Epidermal melanocyte (primary cell): ENCODE measurements around the gene SLC31A2.
"Not testable (repeated sequence)": the region's sequence is repeated elsewhere in the genome, so short reads cannot be mapped to it uniquely, and the experiment has no call there.

Experiments used
- DNase-seq: peaks from one replicate; pipeline ENCODE4 v3.0.0; 2011; ENCODE audit warnings: low spot score; ENCODE audit not compliant: insufficient read length

SLC31A2 gene

DNA sequence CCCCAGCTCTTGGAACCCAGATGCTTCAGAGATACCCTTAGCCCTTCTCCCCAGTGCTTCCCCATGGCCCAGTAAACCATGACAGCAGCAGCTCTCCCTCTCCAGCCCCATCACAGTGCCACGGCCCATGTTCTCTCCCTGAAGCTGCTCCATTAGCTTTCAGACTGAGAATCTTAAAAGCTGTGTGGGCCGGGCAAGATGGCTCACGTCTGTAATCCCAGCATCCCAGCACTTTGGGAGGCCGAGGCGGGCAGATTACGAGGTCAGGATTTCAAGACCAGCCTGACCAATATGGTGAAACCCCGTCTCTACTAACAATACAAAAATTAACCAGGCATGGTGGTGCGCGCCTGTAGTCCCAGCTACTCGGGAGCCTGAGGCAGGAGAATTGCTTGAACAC lies 1.2 kb upstream of the SLC31A2 start:
- DNase-seq = not testable (repeated sequence)

DNA sequence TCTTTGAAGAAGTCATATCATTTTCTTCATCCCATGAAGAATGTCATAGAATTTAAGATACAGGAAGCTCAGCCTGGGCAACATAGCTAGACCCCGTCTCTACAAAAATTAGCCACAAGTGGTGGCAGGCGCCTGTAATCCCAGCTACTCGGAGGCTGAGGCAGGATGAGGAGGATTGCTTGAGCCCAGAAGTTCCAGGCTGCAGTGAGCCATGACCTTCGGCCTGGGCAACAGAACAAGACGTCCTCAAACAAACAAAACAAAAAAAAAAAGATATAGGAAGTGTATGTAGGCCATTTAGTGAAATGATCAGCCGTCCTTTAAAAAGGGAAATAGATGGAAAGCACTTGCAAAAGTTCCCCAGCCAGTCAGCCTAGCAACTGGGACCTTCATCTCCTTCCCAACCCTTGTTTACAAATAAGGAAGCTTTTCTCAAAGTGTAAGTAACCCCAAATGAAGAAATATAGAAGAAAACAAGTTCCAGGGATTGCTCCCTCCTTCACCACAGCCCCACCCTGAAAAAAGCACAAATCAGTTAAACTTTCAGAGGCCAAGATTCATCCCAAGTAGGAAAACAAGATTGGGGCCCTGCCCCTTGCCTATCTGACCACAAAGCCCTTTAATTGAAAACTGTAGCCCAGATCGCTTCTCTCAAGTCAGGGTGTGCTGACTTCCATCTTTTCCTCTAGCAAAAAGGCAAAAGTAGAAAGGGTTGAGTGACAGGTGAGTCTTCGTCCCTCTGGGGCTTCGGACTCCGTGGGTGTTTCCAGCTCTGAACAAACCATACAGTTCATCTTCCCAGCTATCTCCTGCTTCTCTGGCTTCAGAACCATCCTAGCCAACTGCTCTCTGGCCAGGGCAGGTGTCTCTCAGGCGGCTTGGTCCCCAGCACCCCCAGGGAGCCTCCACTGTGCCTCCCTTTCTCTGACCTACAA lies 1.2 kb downstream of the SLC31A2 start:
- no peak for DNase-seq

DNA sequence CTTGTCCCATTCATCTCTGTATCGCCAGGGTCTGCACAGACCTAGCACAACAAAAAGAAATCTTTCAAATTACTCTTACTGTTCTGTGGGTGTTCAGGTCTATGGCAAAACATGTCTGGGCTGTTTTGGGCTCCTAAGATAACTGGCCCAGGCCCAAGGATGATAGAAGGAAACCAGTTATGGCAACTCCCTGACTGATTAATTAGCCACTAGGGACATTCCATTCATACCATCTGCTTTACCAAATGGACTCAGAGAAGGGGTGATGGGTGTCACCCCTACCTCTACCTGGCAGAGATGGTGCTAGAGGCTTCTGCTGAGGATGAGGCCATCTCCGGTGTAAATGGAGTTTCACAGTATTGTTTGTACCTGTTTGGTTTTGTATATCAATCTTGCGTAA lies 1.9 kb downstream of the SLC31A2 start:
- no peak for DNase-seq

GRCh38 chr9:113153599-113153998 lies 2.8 kb downstream of the SLC31A2 start:
- DNase-seq = no peak

DNA sequence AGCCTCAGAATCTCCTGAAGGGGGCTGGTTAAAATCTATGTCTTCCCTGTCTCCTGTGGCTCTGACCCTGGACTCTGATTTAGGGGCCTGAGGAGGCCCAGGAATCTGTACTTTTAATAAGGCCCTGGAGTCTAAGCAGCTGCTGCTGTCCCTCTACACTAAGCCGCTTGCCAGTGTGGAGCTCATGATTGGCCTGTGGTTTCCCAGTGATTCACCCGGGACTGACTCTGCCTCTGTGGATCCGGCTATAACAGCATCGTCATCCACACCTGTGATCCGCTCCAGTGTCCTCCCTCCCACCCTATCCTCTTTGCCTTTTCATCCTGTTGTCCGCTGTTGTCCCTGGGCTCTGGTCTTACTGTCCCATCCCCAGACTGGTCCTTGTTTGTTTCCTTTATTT lies 3.7 kb downstream of the SLC31A2 start:
- DNase-seq = no peak

DNA sequence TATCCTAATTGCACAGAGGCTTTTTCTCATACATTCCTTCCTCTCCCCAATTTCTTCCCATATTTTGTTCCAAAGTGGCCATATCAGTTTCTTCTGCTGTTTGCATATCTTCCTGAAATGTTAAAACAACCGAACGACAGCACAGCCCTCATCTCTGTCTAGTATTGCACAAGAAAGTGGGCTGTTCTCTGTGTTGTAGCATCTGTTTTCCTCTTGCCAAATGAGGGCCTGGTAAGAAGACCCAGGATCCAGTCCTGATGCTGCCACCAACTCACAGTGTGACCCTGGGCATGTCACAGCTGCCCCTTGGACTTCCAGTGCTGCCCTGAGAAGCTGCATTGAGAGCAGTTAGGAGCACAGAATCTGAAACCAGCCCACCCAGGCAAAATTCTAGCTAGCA lies 4.1 kb downstream of the SLC31A2 start:
- DNase-seq = no peak

- DNase-seq = no peak
Measured at GRCh38 chr9:113155911-113156588, 5.2 kb downstream of the SLC31A2 start.

GRCh38 chr9:113156880-113157279 lies 6.1 kb downstream of the SLC31A2 start:
- no peak for DNase-seq

- DNase-seq = no peak
Measured at GRCh38 chr9:113158446-113158845, 7.6 kb downstream of the SLC31A2 start.

- DNase-seq = no peak
Measured at GRCh38 chr9:113160571-113160970, 9.8 kb downstream of the SLC31A2 start.

- DNase-seq = no peak
Measured at GRCh38 chr9:113163001-113163400, 12.2 kb downstream of the SLC31A2 start.

GRCh38 chr9:113164536-113165300 lies 13.9 kb downstream of the SLC31A2 start:
- DNase-seq = no peak

DNA sequence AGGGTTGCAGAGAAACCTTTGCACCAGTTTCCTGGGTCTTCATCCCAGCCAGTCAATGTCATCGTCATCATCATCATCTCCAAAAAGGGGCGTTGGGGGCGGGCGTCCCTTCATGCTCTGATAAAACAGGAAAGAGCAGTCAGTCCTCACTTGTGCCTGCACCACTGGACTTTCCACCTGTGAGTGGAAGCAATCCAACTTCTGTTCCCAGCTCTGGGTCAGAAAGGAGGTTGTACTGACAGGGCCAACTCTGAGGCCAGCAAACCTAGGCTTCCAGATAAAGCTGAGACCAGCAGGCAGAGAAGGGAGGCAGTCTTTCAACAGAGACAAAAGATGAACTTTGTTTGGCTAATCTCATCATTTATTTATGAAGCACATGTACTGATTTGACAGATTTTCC lies 15.2 kb downstream of the SLC31A2 start:
- DNase-seq = no peak

DNA sequence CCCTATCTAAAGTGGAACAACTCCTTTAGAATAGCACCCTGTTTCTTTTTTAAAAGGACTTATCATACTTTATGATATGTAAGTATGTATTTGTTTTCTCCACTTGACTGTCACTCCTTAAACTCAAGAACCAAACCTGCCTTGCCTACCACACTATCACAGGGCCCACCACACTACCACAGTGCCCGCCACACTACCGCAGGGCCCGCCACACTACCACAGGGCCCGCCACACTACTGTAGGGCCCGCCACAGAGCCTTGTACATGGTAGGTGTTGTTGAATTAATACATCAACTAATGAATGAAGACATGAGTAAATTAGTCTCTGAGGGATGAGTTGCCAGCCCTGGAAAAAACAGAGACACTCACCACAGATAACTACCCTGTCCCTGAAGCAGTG lies 18.0 kb downstream of the SLC31A2 start:
- no peak for DNase-seq

DNA sequence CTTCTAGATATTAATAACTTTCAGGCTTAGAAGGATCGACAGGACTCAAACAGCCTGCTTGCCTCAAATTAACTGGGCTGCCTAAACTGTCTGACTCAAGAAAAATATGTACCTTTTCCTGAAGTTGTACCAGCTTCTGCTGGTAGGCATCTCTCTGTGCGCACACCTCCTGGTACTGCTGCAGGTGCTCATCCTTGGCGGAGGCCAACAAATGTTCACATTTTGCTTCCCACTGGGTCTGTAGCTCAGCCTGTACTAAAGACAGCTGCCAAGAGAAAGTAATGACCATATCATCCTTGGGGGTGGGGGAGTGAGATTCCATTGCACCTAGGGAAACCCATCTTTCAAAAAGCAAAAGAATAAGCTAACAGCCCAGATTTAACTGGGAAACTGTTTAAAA lies 22.5 kb downstream of the SLC31A2 start:
- DNase-seq = no peak

DNA sequence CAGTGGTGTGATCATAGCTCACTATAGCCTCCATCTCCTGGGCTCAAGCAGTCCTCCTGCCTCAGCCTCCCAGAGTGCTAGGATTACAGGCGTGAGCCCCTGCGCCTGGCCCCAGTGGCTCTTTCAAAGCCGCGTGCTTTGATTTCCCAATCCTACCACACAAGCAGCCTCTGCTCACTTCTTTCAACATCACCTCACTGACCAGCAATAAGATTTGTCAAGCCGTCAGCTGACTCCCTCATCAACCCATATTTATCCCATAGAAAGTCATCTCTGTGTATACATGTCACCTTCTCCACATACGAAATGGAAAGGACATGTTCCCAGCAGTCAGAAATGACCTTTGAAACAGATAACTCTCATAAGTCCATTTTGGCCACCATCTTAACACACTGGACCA lies 26.0 kb downstream of the SLC31A2 start:
- DNase-seq = no peak

- no peak for DNase-seq
Measured at GRCh38 chr9:113177251-113177650, 26.4 kb downstream of the SLC31A2 start.

DNA sequence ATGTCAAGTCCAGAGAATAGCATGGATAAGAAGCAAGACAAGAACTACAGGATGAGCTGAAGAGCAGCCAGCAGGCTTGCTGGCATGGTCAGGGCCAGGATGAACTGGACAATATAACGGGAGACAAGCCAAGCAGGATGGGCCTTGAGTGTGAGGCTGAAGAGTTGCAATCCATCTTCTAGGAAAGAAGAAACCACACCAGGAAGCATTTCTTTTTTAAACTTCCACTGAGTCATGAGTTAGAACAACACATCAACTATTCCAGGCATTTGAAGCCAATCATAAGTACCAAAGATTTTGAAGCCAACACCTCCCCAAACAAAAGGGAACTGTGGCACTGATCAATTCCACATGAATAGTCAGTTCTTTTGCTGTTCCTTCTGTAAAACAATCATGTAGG lies 27.3 kb downstream of the SLC31A2 start:
- no peak for DNase-seq

- no peak for DNase-seq
Measured at GRCh38 chr9:113179839-113180238, 29.0 kb downstream of the SLC31A2 start.

DNA sequence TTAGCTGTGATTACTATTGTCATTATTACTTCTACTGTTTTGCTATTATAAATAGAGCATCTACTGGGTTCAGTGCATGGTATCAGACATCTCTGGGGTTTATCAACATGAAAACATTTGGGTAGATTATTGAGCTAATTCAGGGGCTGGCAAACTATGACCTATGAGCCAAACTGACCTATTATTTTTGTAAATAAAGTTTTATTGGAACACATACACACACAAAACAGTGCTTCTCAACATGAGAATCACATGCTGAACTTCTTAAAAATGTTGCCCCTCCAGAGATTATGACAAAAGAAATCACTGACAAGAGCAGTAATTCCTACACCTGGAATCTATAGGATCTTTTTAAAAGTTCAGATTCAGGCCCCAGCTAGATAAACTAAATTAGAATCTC lies 30.4 kb downstream of the SLC31A2 start:
- no peak for DNase-seq

- DNase-seq = no peak
Measured at GRCh38 chr9:113183956-113184488, 33.2 kb downstream of the SLC31A2 start.

DNA sequence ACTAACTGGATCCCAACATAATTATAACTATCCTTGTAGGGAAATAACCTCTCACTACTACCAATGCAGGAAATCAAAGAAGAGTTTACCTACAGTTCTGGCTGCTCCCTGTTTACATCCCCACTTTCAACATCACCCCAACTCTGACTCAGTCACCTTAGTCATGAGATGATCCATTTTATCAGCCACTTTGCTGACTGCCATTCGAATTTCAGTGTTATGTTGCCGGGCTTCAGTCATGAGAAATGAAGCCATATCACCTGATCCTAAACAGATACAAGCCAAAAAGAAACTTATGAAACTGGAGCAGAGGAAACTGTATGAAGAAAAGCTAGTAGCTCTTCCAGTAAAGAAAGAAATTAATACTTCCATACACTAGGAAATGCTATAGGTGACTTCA lies 33.7 kb downstream of the SLC31A2 start:
- no peak for DNase-seq
